ENCODE measurements around the gene POGLUT3. TPM values are rescaled to one million over a fixed set of nuclear protein-coding genes. Genes with fewer than 3 reads are reported as not detected.

The POGLUT3 gene
- total and polyA plus RNA-seq, 9 of the 15 experiments (the other 6 are each of a cell fraction or from before 2014, with no cell fraction given) = 4.6 to 29.7 (median 17.8) TPM

GRCh38 chr11:108467091-108467823, 30.9 kb downstream of the POGLUT3 start, which contains the start of gene C11orf65 (continued):
- TF ChIP-seq RERE (CRISPR knock-in tag; IDR thresholded peaks at IDR 0.05; ENCODE audit: borderline replicate concordance) (no peak), CTCFL (IDR thresholded peaks at IDR 0.05; ENCODE audit: borderline replicate concordance, insufficient read depth, low read depth, low read length, poor library complexity, severe bottlenecking) (no peak), MAFF (IDR thresholded peaks at IDR 0.05; ENCODE audit: low read length) (no peak), NFYB (IDR thresholded peaks at IDR 0.05; ENCODE audit: extremely low read depth, insufficient read length) (peak; percentile 27), ZNF395 (CRISPR knock-in tag; IDR thresholded peaks at IDR 0.05) (peak; percentile 47; the same call in 1 of the 2 replicates), AFF4 (CRISPR knock-in tag; IDR thresholded peaks at IDR 0.05) (no peak), PHB2 (IDR thresholded peaks at IDR 0.05; ENCODE audit: low read depth) (no peak), TGIF2 (CRISPR knock-in tag; IDR thresholded peaks at IDR 0.05) (no peak), MLLT1 (IDR thresholded peaks at IDR 0.05) (no peak; a peak in 1 of 4 replicates), NCOA4 (IDR thresholded peaks at IDR 0.05; ENCODE audit: partially characterized antibody) (no peak), ESRRA (IDR thresholded peaks at IDR 0.05; ENCODE audit: borderline replicate concordance, low read depth) (peak; percentile 54), ARID2 (IDR thresholded peaks at IDR 0.05) (no peak)

Data from K562 (cell line).